ENCODE results near the gene TBXA2R.

The TBXA2R gene

GRCh38 chr19:3620145-3620816, 13.6 kb upstream of the TBXA2R start:
- Histone ChIP-seq H3K4me1 (ENCODE audit: control insufficient read depth in 2 of 2, insufficient read depth in 2 of 2, low read length in 2 of 2) (peaks cover 0 to 4% of the 10 kb centered on the region in 2 donors), H3K27ac (ENCODE audit: low read depth in 2 of 2, low read length in 2 of 2) (no peak overlapping the region), H3K36me3 (ENCODE audit: control insufficient read depth in 2 of 2, insufficient read depth in 2 of 2, low read length in 2 of 2) (peaks cover 6 to 16% of the 10 kb centered on the region in 2 donors), H3K4me3 (ENCODE audit: low read length in 2 of 2) (no peak overlapping the region), H3K9ac (ENCODE audit: low read depth in 1 of 2, low read length in 2 of 2) (no peak overlapping the region), H3K27me3 (ENCODE audit: control insufficient read depth in 2 of 2, insufficient read depth in 2 of 2, low read length in 2 of 2) (no peaks in the 10 kb centered on the region), H3K9me3 (ENCODE audit: control insufficient read depth in 2 of 2, low read length in 2 of 2) (no peaks in the 10 kb centered on the region)

GRCh38 chr19:3619631-3620012, 12.9 kb upstream of the TBXA2R start:
- H3K9me3 ChIP-seq (ENCODE audit: control insufficient read depth in 2 of 2, low read length in 2 of 2): no peaks in the 10 kb centered on the region
- H3K36me3 ChIP-seq (ENCODE audit: control insufficient read depth in 2 of 2, insufficient read depth in 2 of 2, low read length in 2 of 2): peaks cover 6 to 16% of the 10 kb centered on the region in 2 donors
- H3K27ac ChIP-seq (ENCODE audit: low read depth in 2 of 2, low read length in 2 of 2): no peak overlapping the region
- no peak overlapping the region for H3K9ac ChIP-seq (ENCODE audit: low read depth in 1 of 2, low read length in 2 of 2)
- no peak overlapping the region for H3K4me3 ChIP-seq (ENCODE audit: low read length in 2 of 2)
- no peaks in the 10 kb centered on the region for H3K27me3 ChIP-seq (ENCODE audit: control insufficient read depth in 2 of 2, insufficient read depth in 2 of 2, low read length in 2 of 2)
- H3K4me1 ChIP-seq (ENCODE audit: control insufficient read depth in 2 of 2, insufficient read depth in 2 of 2, low read length in 2 of 2): peaks cover 0 to 3% of the 10 kb centered on the region in 2 donors

- Histone ChIP-seq H3K4me1 (ENCODE audit: control insufficient read depth in 2 of 2, insufficient read depth in 2 of 2, low read length in 2 of 2) (peaks cover 0 to 3% of the 10 kb centered on the region in 2 donors), H3K36me3 (ENCODE audit: control insufficient read depth in 2 of 2, insufficient read depth in 2 of 2, low read length in 2 of 2) (peaks cover 6 to 16% of the 10 kb centered on the region in 2 donors), H3K27ac (ENCODE audit: low read depth in 2 of 2, low read length in 2 of 2) (no peak overlapping the region)
Observed at GRCh38 chr19:3618811-3619630, 12.3 kb upstream of the TBXA2R start.

GRCh38 chr19:3618144-3618810, 11.6 kb upstream of the TBXA2R start:
- no peaks in the 10 kb centered on the region for H3K27me3 ChIP-seq (ENCODE audit: control insufficient read depth in 2 of 2, insufficient read depth in 2 of 2, low read length in 2 of 2)
- peaks cover 0 to 3% of the 10 kb centered on the region in 2 donors for H3K4me1 ChIP-seq (ENCODE audit: control insufficient read depth in 2 of 2, insufficient read depth in 2 of 2, low read length in 2 of 2)
- peaks cover 6 to 10% of the 10 kb centered on the region in 2 donors for H3K36me3 ChIP-seq (ENCODE audit: control insufficient read depth in 2 of 2, insufficient read depth in 2 of 2, low read length in 2 of 2)
- no peaks in the 10 kb centered on the region for H3K9me3 ChIP-seq (ENCODE audit: control insufficient read depth in 2 of 2, low read length in 2 of 2)
- no peak overlapping the region for H3K4me3 ChIP-seq (ENCODE audit: low read length in 2 of 2)
- H3K27ac ChIP-seq (ENCODE audit: low read depth in 2 of 2, low read length in 2 of 2): no peak overlapping the region
- H3K9ac ChIP-seq (ENCODE audit: low read depth in 1 of 2, low read length in 2 of 2): no peak overlapping the region

More at GRCh38 chr19:3618811-3619630, 12.3 kb upstream of the TBXA2R start:
- H3K27me3 ChIP-seq (ENCODE audit: control insufficient read depth in 2 of 2, insufficient read depth in 2 of 2, low read length in 2 of 2): no peaks in the 10 kb centered on the region
- H3K4me3 ChIP-seq (ENCODE audit: low read length in 2 of 2): no peak overlapping the region
- no peaks in the 10 kb centered on the region for H3K9me3 ChIP-seq (ENCODE audit: control insufficient read depth in 2 of 2, low read length in 2 of 2)
- H3K9ac ChIP-seq (ENCODE audit: low read depth in 1 of 2, low read length in 2 of 2): no peak overlapping the region

GRCh38 chr19:3617463-3617862, 10.8 kb upstream of the TBXA2R start:
- Histone ChIP-seq H3K4me3 (ENCODE audit: low read length in 2 of 2) (no peak overlapping the region), H3K36me3 (ENCODE audit: control insufficient read depth in 2 of 2, insufficient read depth in 2 of 2, low read length in 2 of 2) (peaks cover 2 to 6% of the 10 kb centered on the region in 2 donors), H3K9ac (ENCODE audit: low read depth in 1 of 2, low read length in 2 of 2) (no peak overlapping the region)

GRCh38 chr19:3615524-3616135, 9.0 kb upstream of the TBXA2R start:
- Histone ChIP-seq H3K9me3 (ENCODE audit: control insufficient read depth in 2 of 2, low read length in 2 of 2) (no peaks in the 10 kb centered on the region), H3K4me1 (ENCODE audit: control insufficient read depth in 2 of 2, insufficient read depth in 2 of 2, low read length in 2 of 2) (peaks cover 0 to 3% of the 10 kb centered on the region in 2 donors), H3K9ac (ENCODE audit: low read depth in 1 of 2, low read length in 2 of 2) (no peak overlapping the region), H3K27me3 (ENCODE audit: control insufficient read depth in 2 of 2, insufficient read depth in 2 of 2, low read length in 2 of 2) (no peaks in the 10 kb centered on the region), H3K4me3 (ENCODE audit: low read length in 2 of 2) (no peak overlapping the region), H3K27ac (ENCODE audit: low read depth in 2 of 2, low read length in 2 of 2) (no peak overlapping the region), H3K36me3 (ENCODE audit: control insufficient read depth in 2 of 2, insufficient read depth in 2 of 2, low read length in 2 of 2) (peaks cover 13 to 16% of the 10 kb centered on the region in 2 donors)

More at GRCh38 chr19:3617463-3617862, 10.8 kb upstream of the TBXA2R start:
- Histone ChIP-seq H3K27ac (ENCODE audit: low read depth in 2 of 2, low read length in 2 of 2) (no peak overlapping the region), H3K9me3 (ENCODE audit: control insufficient read depth in 2 of 2, low read length in 2 of 2) (no peaks in the 10 kb centered on the region), H3K4me1 (ENCODE audit: control insufficient read depth in 2 of 2, insufficient read depth in 2 of 2, low read length in 2 of 2) (peaks cover 0 to 3% of the 10 kb centered on the region in 2 donors), H3K27me3 (ENCODE audit: control insufficient read depth in 2 of 2, insufficient read depth in 2 of 2, low read length in 2 of 2) (no peaks in the 10 kb centered on the region)

GRCh38 chr19:3614858-3615505, 8.3 kb upstream of the TBXA2R start:
- H3K9ac ChIP-seq (ENCODE audit: low read depth in 1 of 2, low read length in 2 of 2): no peak overlapping the region
- H3K36me3 ChIP-seq (ENCODE audit: control insufficient read depth in 2 of 2, insufficient read depth in 2 of 2, low read length in 2 of 2): peaks cover 13 to 16% of the 10 kb centered on the region in 2 donors
- no peaks in the 10 kb centered on the region for H3K9me3 ChIP-seq (ENCODE audit: control insufficient read depth in 2 of 2, low read length in 2 of 2)
- no peak overlapping the region for H3K27ac ChIP-seq (ENCODE audit: low read depth in 2 of 2, low read length in 2 of 2)
- H3K27me3 ChIP-seq (ENCODE audit: control insufficient read depth in 2 of 2, insufficient read depth in 2 of 2, low read length in 2 of 2): no peaks in the 10 kb centered on the region
- H3K4me1 ChIP-seq (ENCODE audit: control insufficient read depth in 2 of 2, insufficient read depth in 2 of 2, low read length in 2 of 2): peaks cover 0 to 3% of the 10 kb centered on the region in 2 donors
- no peak overlapping the region for H3K4me3 ChIP-seq (ENCODE audit: low read length in 2 of 2)

GRCh38 chr19:3613818-3614661, 7.4 kb upstream of the TBXA2R start:
- no peak overlapping the region for H3K4me3 ChIP-seq (ENCODE audit: low read length in 2 of 2)
- H3K9ac ChIP-seq (ENCODE audit: low read depth in 1 of 2, low read length in 2 of 2): no peak overlapping the region
- H3K4me1 ChIP-seq (ENCODE audit: control insufficient read depth in 2 of 2, insufficient read depth in 2 of 2, low read length in 2 of 2): peaks cover 0 to 3% of the 10 kb centered on the region in 2 donors
- no peaks in the 10 kb centered on the region for H3K9me3 ChIP-seq (ENCODE audit: control insufficient read depth in 2 of 2, low read length in 2 of 2)
- no peak overlapping the region for H3K27ac ChIP-seq (ENCODE audit: low read depth in 2 of 2, low read length in 2 of 2)
- H3K36me3 ChIP-seq (ENCODE audit: control insufficient read depth in 2 of 2, insufficient read depth in 2 of 2, low read length in 2 of 2): peaks cover 13 to 16% of the 10 kb centered on the region in 2 donors
- H3K27me3 ChIP-seq (ENCODE audit: control insufficient read depth in 2 of 2, insufficient read depth in 2 of 2, low read length in 2 of 2): no peaks in the 10 kb centered on the region
